SU-DHL-6 (cell line): Measurements from ENCODE around the gene ZNF514.
"Not testable (repeated sequence)": the region's sequence is repeated elsewhere in the genome, so short reads cannot be mapped to it uniquely, and the experiment has no call there.

Experiments used
- H2AFZ ChIP-seq: fragments of 200-600 bp; sonication (generic); 2 replicates; pipeline ENCODE4 v1.6.1; 2014; ENCODE audit warnings: low read depth, mild to moderate bottlenecking, moderate library complexity, mixed read lengths, antibody characterized with exemption, low read length; ENCODE audit not compliant: severe bottlenecking
- H3F3A ChIP-seq: fragments of 200-600 bp; shearing (Covaris generic); 2 replicates; pipeline ENCODE4 v1.6.0; 2016; ENCODE audit warnings: antibody characterized with exemption, mild to moderate bottlenecking; ENCODE audit not compliant: insufficient read depth
- H3K27ac ChIP-seq: fragments of 200-600 bp; sonication (generic); 2 replicates; pipeline ENCODE4 v1.5.1; 2016; ENCODE audit warnings: low read depth, mild to moderate bottlenecking, low read length, moderate library complexity, mixed read lengths
- H3K27me3 ChIP-seq: fragments of 200-600 bp; sonication (generic), shearing (Covaris generic); 2 replicates; pipeline ENCODE4 v1.6.0; 2014; ENCODE audit warnings: mild to moderate bottlenecking, low read length
- H3K36me3 ChIP-seq: fragments of 200-600 bp; sonication (generic); 2 replicates; pipeline ENCODE4 v1.6.1; 2014; ENCODE audit warnings: mild to moderate bottlenecking, low read length, mixed read lengths
- H3K4me2 ChIP-seq: fragments of 300-600, 200-600 bp; shearing (Covaris generic), sonication (generic); 2 replicates; pipeline ENCODE4 v1.6.0; 2014; ENCODE audit warnings: low read length, low read depth, mild to moderate bottlenecking; ENCODE audit not compliant: poor library complexity, severe bottlenecking
- H3K4me3 ChIP-seq: fragments of 200-600 bp; sonication (generic); 2 replicates; pipeline ENCODE4 v1.5.1; 2014; ENCODE audit warnings: antibody characterized with exemption, low read length, mild to moderate bottlenecking, mixed read lengths; ENCODE audit not compliant: insufficient read depth, poor library complexity, severe bottlenecking
- H3K79me2 ChIP-seq: fragments of 200-600 bp; sonication (generic); 2 replicates; pipeline ENCODE4 v1.6.1; 2014; ENCODE audit warnings: mild to moderate bottlenecking, low read length, moderate library complexity; ENCODE audit not compliant: insufficient read depth
- H3K9ac ChIP-seq: fragments of 200-600 bp; sonication (generic); 2 replicates; pipeline ENCODE4 v1.7.0; 2014; ENCODE audit warnings: mild to moderate bottlenecking, low read length
- H3K9me2 ChIP-seq: fragments of 200-600 bp; sonication (generic); replicated peaks from 2 replicates; pipeline ENCODE4 v1.6.1; 2014; ENCODE audit warnings: low read length; ENCODE audit not compliant: insufficient read depth
- H3K9me3 ChIP-seq: fragments of 200-600 bp; sonication (generic); 2 replicates; pipeline ENCODE4 v1.6.1; 2014; ENCODE audit warnings: low read length, mixed read lengths; ENCODE audit not compliant: insufficient read depth
- H4K20me1 ChIP-seq: fragments of 200-600 bp; sonication (generic); 2 replicates; pipeline ENCODE4 v1.6.1; 2014; ENCODE audit warnings: low read depth, mild to moderate bottlenecking, antibody characterized with exemption, low read length, moderate library complexity, mixed read lengths
- EZH2phosphoT487 ChIP-seq: fragments of 200-600 bp; sonication (generic), shearing (Covaris generic); conservative IDR thresholded peaks from 2 replicates; pipeline ENCODE4 v1.6.1; 2018; ENCODE audit warnings: mild to moderate bottlenecking, antibody characterized with exemption, low read length, moderate library complexity, mixed read lengths
- TF ChIP-seq, protein P1 (sequence below): fragments of 200-600 bp; sonication (generic); IDR thresholded peaks from one replicate; pipeline ENCODE4 v1.5.1; 2017; ENCODE audit warnings: antibody characterized with exemption, mild to moderate bottlenecking, low read length, moderate library complexity; ENCODE audit not compliant: insufficient read depth, poor library complexity, severe bottlenecking

The ZNF514 gene

DNA sequence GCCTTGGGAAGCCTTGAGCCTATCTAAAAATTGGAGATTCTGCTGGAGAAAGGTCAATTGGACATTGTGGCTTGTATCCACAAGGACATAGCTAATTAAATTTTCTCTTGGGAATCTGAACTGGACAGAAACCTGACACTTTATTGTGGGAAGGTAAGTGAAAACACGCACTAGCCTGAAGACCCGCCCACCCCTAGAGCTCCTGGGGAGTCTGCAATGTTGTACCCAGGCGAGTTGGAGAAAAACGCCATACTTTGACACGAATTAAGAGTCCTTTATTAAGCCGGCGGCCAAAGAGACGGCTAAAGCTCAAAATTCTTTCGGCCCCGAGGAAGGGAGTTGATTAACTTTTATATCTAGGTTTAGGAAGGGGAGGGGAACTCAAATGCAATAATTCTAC is 46.4 kb upstream of the ZNF514 start:
- Histone ChIP-seq H3K9me3 (peaks cover 4% of the 10 kb centered on the region; the same call in 1 of the 2 replicates), H3F3A (no peaks in the 10 kb centered on the region), H3K27me3 (no peaks in the 10 kb centered on the region), H3K4me2 (peak overlapping the region; percentile 85), H3K9me2 (no peaks in the 10 kb centered on the region), H3K27ac (no peak overlapping the region), H2AFZ (no peak overlapping the region), H3K4me3 (peak overlapping the region; percentile 70), H3K9ac (0 out of 2 replicates have a peak overlapping the region, but pooled peaks have one; percentile 65), H4K20me1 (no peaks in the 10 kb centered on the region), H3K79me2 (0 out of 2 replicates have a peak, but pooled peaks cover 3% of the 10 kb centered on the region), H3K36me3 (peaks cover 14% of the 10 kb centered on the region)
- TF ChIP-seq, protein P1, sequence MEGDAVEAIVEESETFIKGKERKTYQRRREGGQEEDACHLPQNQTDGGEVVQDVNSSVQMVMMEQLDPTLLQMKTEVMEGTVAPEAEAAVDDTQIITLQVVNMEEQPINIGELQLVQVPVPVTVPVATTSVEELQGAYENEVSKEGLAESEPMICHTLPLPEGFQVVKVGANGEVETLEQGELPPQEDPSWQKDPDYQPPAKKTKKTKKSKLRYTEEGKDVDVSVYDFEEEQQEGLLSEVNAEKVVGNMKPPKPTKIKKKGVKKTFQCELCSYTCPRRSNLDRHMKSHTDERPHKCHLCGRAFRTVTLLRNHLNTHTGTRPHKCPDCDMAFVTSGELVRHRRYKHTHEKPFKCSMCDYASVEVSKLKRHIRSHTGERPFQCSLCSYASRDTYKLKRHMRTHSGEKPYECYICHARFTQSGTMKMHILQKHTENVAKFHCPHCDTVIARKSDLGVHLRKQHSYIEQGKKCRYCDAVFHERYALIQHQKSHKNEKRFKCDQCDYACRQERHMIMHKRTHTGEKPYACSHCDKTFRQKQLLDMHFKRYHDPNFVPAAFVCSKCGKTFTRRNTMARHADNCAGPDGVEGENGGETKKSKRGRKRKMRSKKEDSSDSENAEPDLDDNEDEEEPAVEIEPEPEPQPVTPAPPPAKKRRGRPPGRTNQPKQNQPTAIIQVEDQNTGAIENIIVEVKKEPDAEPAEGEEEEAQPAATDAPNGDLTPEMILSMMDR: no peak
- TF ChIP-seq EZH2phosphoT487: no peak

DNA sequence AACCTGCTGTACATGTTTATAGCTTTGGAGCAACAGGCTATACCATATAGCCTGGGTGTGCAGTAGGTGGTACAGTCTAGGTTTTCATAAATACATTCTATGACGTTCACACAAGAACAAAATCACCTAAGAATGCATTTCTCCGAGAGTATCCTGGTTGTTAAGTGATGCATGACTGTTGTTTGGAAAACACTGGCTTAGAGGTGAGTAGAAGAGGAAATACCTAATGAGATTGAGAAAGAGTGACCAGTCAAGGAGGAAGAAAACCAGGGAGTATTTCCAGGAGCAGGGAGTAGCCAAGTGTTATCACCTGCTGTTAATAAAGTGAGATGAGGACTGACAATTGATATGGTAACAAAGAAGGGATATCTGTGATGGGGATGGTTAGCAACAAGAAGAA is 44.7 kb upstream of the ZNF514 start:
- Histone ChIP-seq H3K9me3 (no peaks in the 10 kb centered on the region), H3K36me3 (0 out of 2 replicates have a peak, but pooled peaks cover 3% of the 10 kb centered on the region), H3K27me3 (no peaks in the 10 kb centered on the region), H2AFZ (no peak overlapping the region), H3K27ac (no peak overlapping the region), H3K4me3 (no peak overlapping the region), H3K9ac (no peak overlapping the region), H3K9me2 (no peaks in the 10 kb centered on the region), H3F3A (no peaks in the 10 kb centered on the region), H3K79me2 (no peaks in the 10 kb centered on the region), H3K4me2 (no peak overlapping the region), H4K20me1 (no peaks in the 10 kb centered on the region)
- TF ChIP-seq EZH2phosphoT487: no peak
- TF ChIP-seq, protein P1: no peak

DNA sequence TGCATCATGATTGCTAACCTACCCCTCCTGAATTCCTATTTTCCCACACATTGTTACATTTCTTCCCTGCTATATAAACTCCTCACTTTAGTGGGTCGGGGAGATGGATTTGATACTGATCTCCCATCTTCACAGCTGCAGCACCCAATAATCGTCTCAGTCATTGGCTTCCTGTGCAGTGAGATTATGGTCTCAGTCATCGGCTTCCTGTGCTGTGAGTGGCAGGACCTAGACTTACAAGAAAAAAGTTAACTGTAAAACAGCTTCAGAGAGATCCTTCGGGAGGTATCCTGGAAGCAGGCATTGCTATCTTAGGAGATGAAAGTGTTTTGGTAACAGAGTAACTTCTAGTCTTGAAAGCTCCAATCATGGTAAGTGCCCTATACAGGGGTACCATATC is 44.3 kb upstream of the ZNF514 start:
- H3K4me2 ChIP-seq: no peak overlapping the region
- H3K79me2 ChIP-seq: no peaks in the 10 kb centered on the region
- no peak overlapping the region for H3K4me3 ChIP-seq
- H3K27ac ChIP-seq: no peak overlapping the region
- H2AFZ ChIP-seq: no peak overlapping the region
- TF ChIP-seq, protein P1: no peak
- no peak for TF ChIP-seq EZH2phosphoT487
- no peaks in the 10 kb centered on the region for H3K36me3 ChIP-seq
- H3F3A ChIP-seq: no peaks in the 10 kb centered on the region
- no peak overlapping the region for H3K9ac ChIP-seq
- no peaks in the 10 kb centered on the region for H3K27me3 ChIP-seq
- H3K9me2 ChIP-seq: no peaks in the 10 kb centered on the region
- H4K20me1 ChIP-seq: no peaks in the 10 kb centered on the region
- H3K9me3 ChIP-seq: no peaks in the 10 kb centered on the region

DNA sequence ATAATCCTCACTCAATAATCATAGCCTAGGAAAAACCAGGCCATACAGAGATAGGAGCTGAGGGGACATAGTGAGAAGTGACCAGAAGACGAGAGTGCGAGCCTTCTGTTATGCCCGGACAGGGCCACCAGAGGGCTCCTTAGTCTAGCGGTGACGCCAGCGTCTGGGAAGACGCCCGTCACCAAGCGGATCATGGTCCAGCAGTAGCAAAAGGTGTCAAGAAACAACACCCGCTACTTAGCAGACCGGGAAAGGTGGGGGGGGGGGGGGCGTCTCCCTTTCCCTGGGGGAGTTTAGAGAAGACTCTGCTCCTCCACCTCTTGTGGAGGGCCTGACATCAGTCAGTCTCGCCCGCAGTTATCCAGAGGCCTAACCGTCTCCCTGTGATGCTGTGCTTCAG is 33.3 kb upstream of the ZNF514 start:
- H3K9me3 ChIP-seq, H3K4me2 ChIP-seq, H3K27me3 ChIP-seq, H3K36me3 ChIP-seq, H3K9ac ChIP-seq, H3K9me2 ChIP-seq, H4K20me1 ChIP-seq, H3F3A ChIP-seq, H2AFZ ChIP-seq, H3K79me2 ChIP-seq, H3K4me3 ChIP-seq, H3K27ac ChIP-seq: not testable (repeated sequence)
